SK-N-SH treated with all-trans-retinoic acid at 6 μM for 48 hours (cell line): ENCODE data around the gene RNF40.

Source experiments
- ATAC-seq: fragments of 200-7000 bp; cut with Tn5 transposase; 3 replicates; pipeline ENCODE4 v1.9.1; 2020; ENCODE audit warnings: mild to moderate bottlenecking, moderate library complexity
- ARNTL ChIP-seq: fragments of 450-650 bp; formaldehyde crosslinking; IDR thresholded peaks from 2 replicates; pipeline ENCODE4 v1.5.0; 2020; ENCODE audit warnings: low read depth, mild to moderate bottlenecking, moderate library complexity, borderline replicate concordance
- BACH2 ChIP-seq: fragments of 250-450 bp; sonication (Bioruptor Pico); IDR thresholded peaks from 2 replicates; pipeline ENCODE4 v1.9.0; 2021; ENCODE audit warnings: mild to moderate bottlenecking, borderline replicate concordance
- ESRRG ChIP-seq: fragments of 250-450 bp; sonication (Bioruptor Pico); IDR thresholded peaks from 2 replicates; pipeline ENCODE4 v1.6.1; 2021; ENCODE audit warnings: mild to moderate bottlenecking
- GLIS3 ChIP-seq: fragments of 250-450 bp; sonication (Bioruptor Pico); IDR thresholded peaks from 2 replicates; pipeline ENCODE4 v1.5.0; 2020; ENCODE audit warnings: mild to moderate bottlenecking, moderate library complexity
- OSR1 ChIP-seq: fragments of 250-450 bp; sonication (Bioruptor Pico); IDR thresholded peaks from 2 replicates; pipeline ENCODE4 v1.8.0; 2022; ENCODE audit warnings: moderate library complexity, mild to moderate bottlenecking, inconsistent platforms
- RARB ChIP-seq: fragments of 250-450 bp; sonication (Bioruptor Pico); IDR thresholded peaks from 2 replicates; pipeline ENCODE4 v1.8.0; 2021; ENCODE audit warnings: mild to moderate bottlenecking, moderate library complexity
- SNAI2 ChIP-seq: fragments of 250-450 bp; sonication (Bioruptor Pico); IDR thresholded peaks from 2 replicates; pipeline ENCODE4 v1.5.0; 2020; ENCODE audit warnings: mild to moderate bottlenecking, moderate library complexity
- TCF4 ChIP-seq: fragments of 250-450 bp; sonication (Bioruptor Pico); IDR thresholded peaks from 2 replicates; pipeline ENCODE4 v1.8.0; 2021; ENCODE audit warnings: mild to moderate bottlenecking, moderate library complexity, borderline replicate concordance
- TOX ChIP-seq: fragments of 250-450 bp; sonication (Bioruptor Pico); IDR thresholded peaks from 2 replicates; pipeline ENCODE4 v1.8.0; 2021; ENCODE audit warnings: mild to moderate bottlenecking, moderate library complexity, borderline replicate concordance
- ZFP30 ChIP-seq: fragments of 450-650 bp; formaldehyde crosslinking; IDR thresholded peaks from 2 replicates; pipeline ENCODE4 v1.5.0; 2022; ENCODE audit warnings: mild to moderate bottlenecking, moderate library complexity
- ZNF565 ChIP-seq: fragments of 450-650 bp; formaldehyde crosslinking; conservative IDR thresholded peaks from 2 replicates; pipeline ENCODE4 v1.5.0; 2020; ENCODE audit warnings: low read depth, mild to moderate bottlenecking, moderate library complexity
- ZNF70 ChIP-seq: fragments of 450-650 bp; formaldehyde crosslinking; IDR thresholded peaks from 2 replicates; pipeline ENCODE4 v1.5.0; 2020; ENCODE audit warnings: mild to moderate bottlenecking, moderate library complexity
- ZNF8 ChIP-seq: fragments of 450-650 bp; formaldehyde crosslinking; IDR thresholded peaks from 2 replicates; pipeline ENCODE4 v1.5.0; 2020; ENCODE audit warnings: mild to moderate bottlenecking, moderate library complexity
- TF ChIP-seq, protein P1 (sequence below): fragments of 250-450 bp; sonication (Bioruptor Pico); IDR thresholded peaks from 2 replicates; pipeline ENCODE4 v1.5.1; 2020; ENCODE audit warnings: low read depth, mild to moderate bottlenecking, moderate library complexity
- TF ChIP-seq, protein P2 (sequence below): fragments of 250-450 bp; sonication (Bioruptor Pico); IDR thresholded peaks from 2 replicates; pipeline ENCODE4 v1.8.0; 2020; ENCODE audit warnings: mild to moderate bottlenecking, moderate library complexity, borderline replicate concordance
- TF ChIP-seq, protein P3 (sequence below): fragments of 250-450 bp; sonication (Bioruptor Pico); IDR thresholded peaks from 2 replicates; pipeline ENCODE4 v1.8.0; 2021; ENCODE audit warnings: low read depth, mild to moderate bottlenecking, moderate library complexity, borderline replicate concordance
- TF ChIP-seq, protein P4 (sequence below): fragments of 250-450 bp; sonication (Bioruptor Pico); IDR thresholded peaks from 2 replicates; pipeline ENCODE4 v1.5.1; 2021; ENCODE audit warnings: mild to moderate bottlenecking, moderate library complexity
- TF ChIP-seq, protein P5 (sequence below): fragments of 250-450 bp; sonication (Bioruptor Pico); IDR thresholded peaks from 2 replicates; pipeline ENCODE4 v1.5.0; 2020; ENCODE audit warnings: mild to moderate bottlenecking, moderate library complexity

The RNF40 gene

DNA sequence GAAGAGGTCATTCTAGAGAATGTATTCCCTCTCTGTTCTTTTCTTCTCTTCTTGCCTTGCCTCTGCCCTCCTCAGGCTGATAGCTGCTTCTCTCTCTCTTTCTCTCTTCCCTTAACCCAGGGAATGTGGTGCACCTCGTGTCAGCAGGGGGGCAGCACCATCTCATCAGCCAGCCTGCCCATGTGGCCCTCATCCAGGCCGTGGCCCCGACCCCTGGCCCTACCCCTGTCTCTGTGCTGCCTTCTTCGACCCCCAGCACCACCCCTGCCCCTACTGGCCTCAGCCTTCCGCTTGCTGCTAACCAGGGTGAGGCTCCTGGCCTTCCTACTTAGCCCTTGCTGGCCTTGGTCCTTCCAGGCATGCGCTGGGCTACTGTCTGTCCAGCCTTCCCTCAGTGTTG is 39.7 kb upstream of the RNF40 start (continued):
- TF ChIP-seq, protein P1, sequence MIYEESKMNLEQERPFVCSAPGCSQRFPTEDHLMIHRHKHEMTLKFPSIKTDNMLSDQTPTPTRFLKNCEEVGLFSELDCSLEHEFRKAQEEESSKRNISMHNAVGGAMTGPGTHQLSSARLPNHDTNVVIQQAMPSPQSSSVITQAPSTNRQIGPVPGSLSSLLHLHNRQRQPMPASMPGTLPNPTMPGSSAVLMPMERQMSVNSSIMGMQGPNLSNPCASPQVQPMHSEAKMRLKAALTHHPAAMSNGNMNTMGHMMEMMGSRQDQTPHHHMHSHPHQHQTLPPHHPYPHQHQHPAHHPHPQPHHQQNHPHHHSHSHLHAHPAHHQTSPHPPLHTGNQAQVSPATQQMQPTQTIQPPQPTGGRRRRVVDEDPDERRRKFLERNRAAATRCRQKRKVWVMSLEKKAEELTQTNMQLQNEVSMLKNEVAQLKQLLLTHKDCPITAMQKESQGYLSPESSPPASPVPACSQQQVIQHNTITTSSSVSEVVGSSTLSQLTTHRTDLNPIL (CRISPR knock-in tag) = no peak
- TF ChIP-seq ZFP30 (CRISPR knock-in tag) = no peak
- no peak for TF ChIP-seq GLIS3 (CRISPR knock-in tag)
- no peak for TF ChIP-seq ARNTL (CRISPR knock-in tag)
- no peak for TF ChIP-seq SNAI2 (CRISPR knock-in tag)
- no peak for TF ChIP-seq TOX (CRISPR knock-in tag)
- TF ChIP-seq, protein P2, sequence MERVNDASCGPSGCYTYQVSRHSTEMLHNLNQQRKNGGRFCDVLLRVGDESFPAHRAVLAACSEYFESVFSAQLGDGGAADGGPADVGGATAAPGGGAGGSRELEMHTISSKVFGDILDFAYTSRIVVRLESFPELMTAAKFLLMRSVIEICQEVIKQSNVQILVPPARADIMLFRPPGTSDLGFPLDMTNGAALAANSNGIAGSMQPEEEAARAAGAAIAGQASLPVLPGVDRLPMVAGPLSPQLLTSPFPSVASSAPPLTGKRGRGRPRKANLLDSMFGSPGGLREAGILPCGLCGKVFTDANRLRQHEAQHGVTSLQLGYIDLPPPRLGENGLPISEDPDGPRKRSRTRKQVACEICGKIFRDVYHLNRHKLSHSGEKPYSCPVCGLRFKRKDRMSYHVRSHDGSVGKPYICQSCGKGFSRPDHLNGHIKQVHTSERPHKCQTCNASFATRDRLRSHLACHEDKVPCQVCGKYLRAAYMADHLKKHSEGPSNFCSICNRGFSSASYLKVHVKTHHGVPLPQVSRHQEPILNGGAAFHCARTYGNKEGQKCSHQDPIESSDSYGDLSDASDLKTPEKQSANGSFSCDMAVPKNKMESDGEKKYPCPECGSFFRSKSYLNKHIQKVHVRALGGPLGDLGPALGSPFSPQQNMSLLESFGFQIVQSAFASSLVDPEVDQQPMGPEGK = no peak
- TF ChIP-seq, all 23 proteins: peak for 0

DNA sequence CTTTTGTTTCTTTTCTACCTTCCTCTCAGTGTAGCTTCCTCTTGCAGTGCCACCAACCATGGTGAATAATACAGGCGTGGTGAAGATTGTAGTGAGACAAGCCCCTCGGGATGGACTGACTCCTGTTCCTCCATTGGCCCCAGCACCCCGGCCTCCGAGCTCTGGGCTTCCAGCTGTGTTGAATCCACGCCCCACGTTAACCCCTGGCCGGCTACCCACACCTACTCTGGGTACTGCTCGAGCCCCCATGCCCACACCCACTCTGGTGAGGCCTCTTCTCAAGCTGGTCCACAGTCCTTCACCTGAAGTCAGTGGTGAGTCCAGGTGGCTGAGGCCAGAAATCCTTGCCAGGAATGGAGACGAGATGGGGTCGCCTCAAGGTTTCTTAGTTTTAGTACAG is 39.2 kb upstream of the RNF40 start:
- TF ChIP-seq, protein P1 (CRISPR knock-in tag) = no peak
- TF ChIP-seq, protein P3, sequence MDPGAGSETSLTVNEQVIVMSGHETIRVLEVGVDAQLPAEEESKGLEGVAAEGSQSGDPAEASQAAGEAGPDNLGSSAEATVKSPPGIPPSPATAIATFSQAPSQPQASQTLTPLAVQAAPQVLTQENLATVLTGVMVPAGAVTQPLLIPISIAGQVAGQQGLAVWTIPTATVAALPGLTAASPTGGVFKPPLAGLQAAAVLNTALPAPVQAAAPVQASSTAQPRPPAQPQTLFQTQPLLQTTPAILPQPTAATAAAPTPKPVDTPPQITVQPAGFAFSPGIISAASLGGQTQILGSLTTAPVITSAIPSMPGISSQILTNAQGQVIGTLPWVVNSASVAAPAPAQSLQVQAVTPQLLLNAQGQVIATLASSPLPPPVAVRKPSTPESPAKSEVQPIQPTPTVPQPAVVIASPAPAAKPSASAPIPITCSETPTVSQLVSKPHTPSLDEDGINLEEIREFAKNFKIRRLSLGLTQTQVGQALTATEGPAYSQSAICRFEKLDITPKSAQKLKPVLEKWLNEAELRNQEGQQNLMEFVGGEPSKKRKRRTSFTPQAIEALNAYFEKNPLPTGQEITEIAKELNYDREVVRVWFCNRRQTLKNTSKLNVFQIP (CRISPR knock-in tag) = no peak
- no peak for TF ChIP-seq SNAI2 (CRISPR knock-in tag)
- no peak for TF ChIP-seq OSR1 (CRISPR knock-in tag)
- TF ChIP-seq BACH2 (CRISPR knock-in tag) = no peak
- TF ChIP-seq ARNTL (CRISPR knock-in tag) = no peak
- TF ChIP-seq RARB (CRISPR knock-in tag) = no peak
- TF ChIP-seq GLIS3 (CRISPR knock-in tag) = no peak
- TF ChIP-seq ESRRG = no peak
- TF ChIP-seq, protein P4, sequence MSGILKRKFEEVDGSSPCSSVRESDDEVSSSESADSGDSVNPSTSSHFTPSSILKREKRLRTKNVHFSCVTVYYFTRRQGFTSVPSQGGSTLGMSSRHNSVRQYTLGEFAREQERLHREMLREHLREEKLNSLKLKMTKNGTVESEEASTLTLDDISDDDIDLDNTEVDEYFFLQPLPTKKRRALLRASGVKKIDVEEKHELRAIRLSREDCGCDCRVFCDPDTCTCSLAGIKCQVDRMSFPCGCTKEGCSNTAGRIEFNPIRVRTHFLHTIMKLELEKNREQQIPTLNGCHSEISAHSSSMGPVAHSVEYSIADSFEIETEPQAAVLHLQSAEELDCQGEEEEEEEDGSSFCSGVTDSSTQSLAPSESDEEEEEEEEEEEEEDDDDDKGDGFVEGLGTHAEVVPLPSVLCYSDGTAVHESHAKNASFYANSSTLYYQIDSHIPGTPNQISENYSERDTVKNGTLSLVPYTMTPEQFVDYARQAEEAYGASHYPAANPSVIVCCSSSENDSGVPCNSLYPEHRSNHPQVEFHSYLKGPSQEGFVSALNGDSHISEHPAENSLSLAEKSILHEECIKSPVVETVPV (CRISPR knock-in tag) = no peak
- TF ChIP-seq TCF4 = no peak
- no peak for TF ChIP-seq TOX (CRISPR knock-in tag)
- TF ChIP-seq ZNF8 = no peak
- no peak for TF ChIP-seq ZNF565
- TF ChIP-seq, protein P2 = no peak
- TF ChIP-seq, protein P5, sequence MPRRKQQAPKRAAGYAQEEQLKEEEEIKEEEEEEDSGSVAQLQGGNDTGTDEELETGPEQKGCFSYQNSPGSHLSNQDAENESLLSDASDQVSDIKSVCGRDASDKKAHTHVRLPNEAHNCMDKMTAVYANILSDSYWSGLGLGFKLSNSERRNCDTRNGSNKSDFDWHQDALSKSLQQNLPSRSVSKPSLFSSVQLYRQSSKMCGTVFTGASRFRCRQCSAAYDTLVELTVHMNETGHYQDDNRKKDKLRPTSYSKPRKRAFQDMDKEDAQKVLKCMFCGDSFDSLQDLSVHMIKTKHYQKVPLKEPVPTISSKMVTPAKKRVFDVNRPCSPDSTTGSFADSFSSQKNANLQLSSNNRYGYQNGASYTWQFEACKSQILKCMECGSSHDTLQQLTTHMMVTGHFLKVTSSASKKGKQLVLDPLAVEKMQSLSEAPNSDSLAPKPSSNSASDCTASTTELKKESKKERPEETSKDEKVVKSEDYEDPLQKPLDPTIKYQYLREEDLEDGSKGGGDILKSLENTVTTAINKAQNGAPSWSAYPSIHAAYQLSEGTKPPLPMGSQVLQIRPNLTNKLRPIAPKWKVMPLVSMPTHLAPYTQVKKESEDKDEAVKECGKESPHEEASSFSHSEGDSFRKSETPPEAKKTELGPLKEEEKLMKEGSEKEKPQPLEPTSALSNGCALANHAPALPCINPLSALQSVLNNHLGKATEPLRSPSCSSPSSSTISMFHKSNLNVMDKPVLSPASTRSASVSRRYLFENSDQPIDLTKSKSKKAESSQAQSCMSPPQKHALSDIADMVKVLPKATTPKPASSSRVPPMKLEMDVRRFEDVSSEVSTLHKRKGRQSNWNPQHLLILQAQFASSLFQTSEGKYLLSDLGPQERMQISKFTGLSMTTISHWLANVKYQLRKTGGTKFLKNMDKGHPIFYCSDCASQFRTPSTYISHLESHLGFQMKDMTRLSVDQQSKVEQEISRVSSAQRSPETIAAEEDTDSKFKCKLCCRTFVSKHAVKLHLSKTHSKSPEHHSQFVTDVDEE (CRISPR knock-in tag) = no peak
- TF ChIP-seq ZNF70 (CRISPR knock-in tag) = no peak
- no peak for ATAC-seq
